ENCODE results near the gene ACVRL1. TPM values are rescaled to one million over a fixed set of nuclear protein-coding genes. Genes with fewer than 3 reads are reported as not detected.

ACVRL1 gene
- total RNA-seq, 1 experiment from 2014 or later = 0.36 TPM

DNA sequence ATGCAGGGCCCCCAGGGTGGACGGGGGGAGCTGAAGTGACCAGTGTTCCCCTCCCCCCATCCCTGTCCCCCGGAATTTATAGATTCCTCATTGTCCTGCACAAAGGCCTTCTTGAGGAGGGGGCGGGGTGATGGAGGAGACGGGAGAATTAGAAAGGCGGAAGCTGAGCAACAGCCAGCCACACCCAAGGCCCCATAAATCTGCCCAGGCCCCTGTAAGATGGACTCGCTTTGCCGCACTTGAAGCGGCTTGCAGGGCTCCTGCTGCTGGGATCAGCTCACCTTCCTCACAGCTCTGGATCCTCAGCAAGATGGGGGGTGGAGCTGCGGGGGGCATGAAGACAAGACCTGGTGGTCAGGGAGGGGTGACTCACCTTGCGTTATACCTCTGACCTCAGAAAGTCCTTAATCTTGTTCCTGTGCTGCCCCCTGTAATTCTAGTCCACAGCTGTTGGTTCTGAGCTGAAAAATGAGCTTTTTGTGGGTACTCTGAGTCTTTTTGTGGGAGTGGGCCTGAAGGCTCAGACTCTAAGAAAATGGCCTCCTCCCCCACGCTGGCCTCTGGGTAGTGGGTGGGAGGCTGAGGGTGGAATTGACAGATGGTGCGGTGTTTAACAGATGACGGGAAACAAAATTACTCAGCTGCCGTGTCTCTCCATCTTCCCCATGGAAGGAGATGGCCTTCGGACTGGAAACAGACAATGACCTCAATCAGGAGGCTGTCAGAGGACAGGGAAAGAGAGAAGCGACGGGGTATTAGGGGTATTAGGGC is 35.2 kb upstream of the ACVRL1 start:
- in situ Hi-C loops (cut with HindIII; ENCODE audit: low pct_unique_long_range_greater_than_20kb, low sequenced_read_pairs) = no loop called here
- Histone ChIP-seq H3K4me3 (ENCODE audit: low read depth in 2 of 2, low read length in 2 of 2) (no peak overlapping the region), H3K4me1 (ENCODE audit: control insufficient read depth, insufficient read depth, low read length) (no peaks in the 10 kb centered on the region), H3K27me3 (ENCODE audit: control insufficient read depth, insufficient read depth, low read length) (no peaks in the 10 kb centered on the region), H3K9me3 (ENCODE audit: control insufficient read depth, insufficient read depth, low read depth, low read length) (no peaks in the 10 kb centered on the region), H3K36me3 (ENCODE audit: control insufficient read depth, insufficient read depth, low read length) (no peaks in the 10 kb centered on the region), H3K27ac (ENCODE audit: low read length) (no peak overlapping the region)
- TF ChIP-seq SIN3A (IDR thresholded peaks at IDR 0.05; ENCODE audit: borderline replicate concordance, insufficient read depth, low read depth, low read length) = no peak
- intact Hi-C loops (cut with micrococcal nuclease; ENCODE audit: unreplicated experiment) = no loop called here
- ChIA-PET POLR2A (interaction anchor here (0.6 kb wide), 1 partner anchor 1374 kb away, joined by 4 read pairs; no protein-coding TSS in a partner anchor), CTCF (interaction anchor here (0.7 kb wide), 1 partner anchor 58 kb away, joined by 3 read pairs; no protein-coding TSS in a partner anchor)
- no peak for DNase-seq (ENCODE audit: low read depth, low spot score)
- no peak for ATAC-seq
- BruUV-seq (replicated peaks) = no TSS peak

DNA sequence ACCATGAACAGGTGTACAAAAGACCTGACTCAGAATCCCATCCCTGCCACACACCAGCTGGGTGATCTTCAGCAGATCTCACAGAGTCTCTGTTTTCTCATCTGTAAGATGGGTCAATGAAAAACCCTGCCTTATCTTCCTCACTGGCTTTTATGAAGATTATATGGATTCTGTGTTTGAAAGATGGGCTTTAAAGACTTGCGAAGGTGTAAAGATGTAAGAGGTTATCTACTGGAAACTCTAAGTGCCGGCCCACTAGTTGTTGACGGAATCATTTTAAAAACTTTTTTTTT is 34.7 kb upstream of the ACVRL1 start:
- ChIA-PET POLR2A (no interaction called here), CTCF (no interaction called here)
- no TSS peak for BruUV-seq (replicated peaks)
- no peak for DNase-seq (ENCODE audit: low read depth, low spot score)
- Histone ChIP-seq H3K4me1 (ENCODE audit: control insufficient read depth, insufficient read depth, low read length) (no peaks in the 10 kb centered on the region), H3K27me3 (ENCODE audit: control insufficient read depth, insufficient read depth, low read length) (no peaks in the 10 kb centered on the region), H3K36me3 (ENCODE audit: control insufficient read depth, insufficient read depth, low read length) (no peaks in the 10 kb centered on the region), H3K27ac (ENCODE audit: low read length) (no peak overlapping the region), H3K4me3 (ENCODE audit: low read depth in 2 of 2, low read length in 2 of 2) (no peak overlapping the region), H3K9me3 (ENCODE audit: control insufficient read depth, insufficient read depth, low read depth, low read length) (no peaks in the 10 kb centered on the region)
- TF ChIP-seq, protein P1, sequence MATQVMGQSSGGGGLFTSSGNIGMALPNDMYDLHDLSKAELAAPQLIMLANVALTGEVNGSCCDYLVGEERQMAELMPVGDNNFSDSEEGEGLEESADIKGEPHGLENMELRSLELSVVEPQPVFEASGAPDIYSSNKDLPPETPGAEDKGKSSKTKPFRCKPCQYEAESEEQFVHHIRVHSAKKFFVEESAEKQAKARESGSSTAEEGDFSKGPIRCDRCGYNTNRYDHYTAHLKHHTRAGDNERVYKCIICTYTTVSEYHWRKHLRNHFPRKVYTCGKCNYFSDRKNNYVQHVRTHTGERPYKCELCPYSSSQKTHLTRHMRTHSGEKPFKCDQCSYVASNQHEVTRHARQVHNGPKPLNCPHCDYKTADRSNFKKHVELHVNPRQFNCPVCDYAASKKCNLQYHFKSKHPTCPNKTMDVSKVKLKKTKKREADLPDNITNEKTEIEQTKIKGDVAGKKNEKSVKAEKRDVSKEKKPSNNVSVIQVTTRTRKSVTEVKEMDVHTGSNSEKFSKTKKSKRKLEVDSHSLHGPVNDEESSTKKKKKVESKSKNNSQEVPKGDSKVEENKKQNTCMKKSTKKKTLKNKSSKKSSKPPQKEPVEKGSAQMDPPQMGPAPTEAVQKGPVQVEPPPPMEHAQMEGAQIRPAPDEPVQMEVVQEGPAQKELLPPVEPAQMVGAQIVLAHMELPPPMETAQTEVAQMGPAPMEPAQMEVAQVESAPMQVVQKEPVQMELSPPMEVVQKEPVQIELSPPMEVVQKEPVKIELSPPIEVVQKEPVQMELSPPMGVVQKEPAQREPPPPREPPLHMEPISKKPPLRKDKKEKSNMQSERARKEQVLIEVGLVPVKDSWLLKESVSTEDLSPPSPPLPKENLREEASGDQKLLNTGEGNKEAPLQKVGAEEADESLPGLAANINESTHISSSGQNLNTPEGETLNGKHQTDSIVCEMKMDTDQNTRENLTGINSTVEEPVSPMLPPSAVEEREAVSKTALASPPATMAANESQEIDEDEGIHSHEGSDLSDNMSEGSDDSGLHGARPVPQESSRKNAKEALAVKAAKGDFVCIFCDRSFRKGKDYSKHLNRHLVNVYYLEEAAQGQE (IDR thresholded peaks at IDR 0.05; ENCODE audit: insufficient read depth in 1 of 2, low read depth in 2 of 2, low read length in 1 of 2) = no peak
- TF ChIP-seq, protein P2, sequence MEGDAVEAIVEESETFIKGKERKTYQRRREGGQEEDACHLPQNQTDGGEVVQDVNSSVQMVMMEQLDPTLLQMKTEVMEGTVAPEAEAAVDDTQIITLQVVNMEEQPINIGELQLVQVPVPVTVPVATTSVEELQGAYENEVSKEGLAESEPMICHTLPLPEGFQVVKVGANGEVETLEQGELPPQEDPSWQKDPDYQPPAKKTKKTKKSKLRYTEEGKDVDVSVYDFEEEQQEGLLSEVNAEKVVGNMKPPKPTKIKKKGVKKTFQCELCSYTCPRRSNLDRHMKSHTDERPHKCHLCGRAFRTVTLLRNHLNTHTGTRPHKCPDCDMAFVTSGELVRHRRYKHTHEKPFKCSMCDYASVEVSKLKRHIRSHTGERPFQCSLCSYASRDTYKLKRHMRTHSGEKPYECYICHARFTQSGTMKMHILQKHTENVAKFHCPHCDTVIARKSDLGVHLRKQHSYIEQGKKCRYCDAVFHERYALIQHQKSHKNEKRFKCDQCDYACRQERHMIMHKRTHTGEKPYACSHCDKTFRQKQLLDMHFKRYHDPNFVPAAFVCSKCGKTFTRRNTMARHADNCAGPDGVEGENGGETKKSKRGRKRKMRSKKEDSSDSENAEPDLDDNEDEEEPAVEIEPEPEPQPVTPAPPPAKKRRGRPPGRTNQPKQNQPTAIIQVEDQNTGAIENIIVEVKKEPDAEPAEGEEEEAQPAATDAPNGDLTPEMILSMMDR (IDR thresholded peaks at IDR 0.05) = no peak
- TF ChIP-seq POLR2AphosphoS5 (IDR thresholded peaks at IDR 0.05; ENCODE audit: low read depth, low read length) (no peak), TCF7L2 (IDR thresholded peaks at IDR 0.05; ENCODE audit: low read depth, low read length) (no peak), SIN3A (IDR thresholded peaks at IDR 0.05; ENCODE audit: borderline replicate concordance, insufficient read depth, low read depth, low read length) (no peak)
- intact Hi-C loops (cut with micrococcal nuclease; ENCODE audit: unreplicated experiment) (no loop called here), in situ Hi-C loops (cut with HindIII; ENCODE audit: low pct_unique_long_range_greater_than_20kb, low sequenced_read_pairs) (no loop called here)
- no peak for ATAC-seq

DNA sequence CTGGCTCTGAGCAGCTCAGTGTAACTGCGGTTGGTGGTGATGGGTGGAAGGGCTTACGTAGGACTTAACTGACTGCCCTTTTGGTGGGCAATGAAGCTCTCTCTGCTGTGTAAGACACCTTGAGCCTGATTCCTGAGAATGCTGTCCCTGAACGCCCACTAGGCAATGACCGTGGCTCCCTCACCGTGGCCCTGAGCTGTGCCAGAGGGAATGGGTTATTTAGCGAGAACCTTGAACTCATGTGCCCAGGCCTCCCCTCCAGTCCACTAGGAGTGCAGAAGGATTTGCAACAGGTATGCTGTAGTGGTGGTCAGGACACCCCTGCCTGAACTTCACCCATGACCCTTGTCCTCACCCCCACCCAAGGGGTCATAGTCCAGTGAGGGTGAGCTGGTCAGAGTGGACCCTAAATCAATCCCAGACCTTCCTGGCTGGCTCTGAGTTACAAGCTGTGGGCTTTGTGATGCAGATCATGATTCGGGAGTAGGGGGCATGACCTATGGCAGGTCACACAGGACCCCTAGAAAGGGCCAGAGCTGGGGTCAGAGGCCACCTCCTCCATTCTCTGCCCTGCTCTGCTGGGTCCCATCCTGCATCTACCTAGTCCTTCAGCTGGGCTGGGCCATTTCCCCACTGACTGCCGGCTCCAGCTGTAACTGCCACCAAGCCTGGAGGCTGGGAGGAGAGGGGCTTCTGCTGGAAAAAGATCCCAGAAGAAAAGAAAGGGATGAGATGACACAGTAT is 33.9 kb upstream of the ACVRL1 start:
- no peak for DNase-seq (ENCODE audit: low read depth, low spot score)
- no peaks in the 10 kb centered on the region for H3K36me3 ChIP-seq (ENCODE audit: control insufficient read depth, insufficient read depth, low read length)
- no peaks in the 10 kb centered on the region for H3K9me3 ChIP-seq (ENCODE audit: control insufficient read depth, insufficient read depth, low read depth, low read length)
- CTCF ChIA-PET = no interaction called here
- H3K4me3 ChIP-seq (ENCODE audit: low read depth in 2 of 2, low read length in 2 of 2) = no peak overlapping the region
- in situ Hi-C loops (cut with HindIII; ENCODE audit: low pct_unique_long_range_greater_than_20kb, low sequenced_read_pairs) (no loop called here), intact Hi-C loops (cut with micrococcal nuclease; ENCODE audit: unreplicated experiment) (no loop called here)
- H3K27ac ChIP-seq (ENCODE audit: low read length) = no peak overlapping the region
- POLR2A ChIA-PET = no interaction called here
- TF ChIP-seq TCF7L2 (IDR thresholded peaks at IDR 0.05; ENCODE audit: low read depth, low read length) (no peak), POLR2AphosphoS5 (IDR thresholded peaks at IDR 0.05; ENCODE audit: low read depth, low read length) (no peak), SIN3A (IDR thresholded peaks at IDR 0.05; ENCODE audit: borderline replicate concordance, insufficient read depth, low read depth, low read length) (no peak)
- TF ChIP-seq, protein P1 (IDR thresholded peaks at IDR 0.05; ENCODE audit: insufficient read depth in 1 of 2, low read depth in 2 of 2, low read length in 1 of 2) = no peak
- TF ChIP-seq, protein P2 (IDR thresholded peaks at IDR 0.05) = no peak
- no peaks in the 10 kb centered on the region for H3K27me3 ChIP-seq (ENCODE audit: control insufficient read depth, insufficient read depth, low read length)
- no peak for ATAC-seq
- H3K4me1 ChIP-seq (ENCODE audit: control insufficient read depth, insufficient read depth, low read length) = no peaks in the 10 kb centered on the region
- no TSS peak for BruUV-seq (replicated peaks)

Data from Panc1 (cell line).